Measurements from ENCODE around the gene VEGFA. TPM values are rescaled to one million over a fixed set of nuclear protein-coding genes. Genes with fewer than 3 reads are reported as not detected.
A peak's percentile ranks its signal among the peaks of the same experiment; 100 is the strongest.

The VEGFA gene
- total and polyA plus RNA-seq, 5 experiments from 2014 or later = 4.5 to 5.6 TPM; not detected in 3

DNA sequence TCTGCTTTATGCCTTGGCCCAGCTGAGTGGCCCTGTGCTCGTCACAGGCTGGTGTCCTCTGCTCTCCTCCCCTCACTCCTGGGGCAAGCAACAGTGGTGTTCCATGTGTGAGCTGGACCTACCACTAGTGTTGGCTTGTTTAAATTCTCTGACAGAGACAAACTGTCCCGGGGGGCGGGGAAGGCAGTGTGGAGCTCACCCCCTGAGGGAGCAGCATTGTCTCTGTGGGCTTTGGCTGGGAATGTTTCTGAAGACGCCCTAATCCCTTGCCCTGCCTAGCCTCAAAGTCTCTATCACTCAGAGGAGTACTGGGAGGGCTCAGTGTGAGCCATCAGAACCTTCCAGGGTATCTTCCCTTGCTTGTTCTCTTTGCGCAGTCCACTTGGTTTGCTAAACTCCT, 5.2 kb upstream of the VEGFA start:
- H3K9me3 Mint-ChIP-seq = no peaks in the 10 kb centered on the region
- POLR2A ChIA-PET = no interaction called here
- peaks cover 0 to 7% (median 0%) of the 10 kb centered on the region in 5 donors for H3K27me3 Mint-ChIP-seq
- ATAC-seq = no peak
- H3K36me3 Mint-ChIP-seq = no peaks in the 10 kb centered on the region
- no peak for DNase-seq
- H3K4me3 Mint-ChIP-seq = no peak overlapping the region
- no peak overlapping the region for H3K27ac Mint-ChIP-seq
- peaks cover 0 to 7% (median 5%) of the 10 kb centered on the region in 4 donors for H3K4me1 Mint-ChIP-seq

DNA sequence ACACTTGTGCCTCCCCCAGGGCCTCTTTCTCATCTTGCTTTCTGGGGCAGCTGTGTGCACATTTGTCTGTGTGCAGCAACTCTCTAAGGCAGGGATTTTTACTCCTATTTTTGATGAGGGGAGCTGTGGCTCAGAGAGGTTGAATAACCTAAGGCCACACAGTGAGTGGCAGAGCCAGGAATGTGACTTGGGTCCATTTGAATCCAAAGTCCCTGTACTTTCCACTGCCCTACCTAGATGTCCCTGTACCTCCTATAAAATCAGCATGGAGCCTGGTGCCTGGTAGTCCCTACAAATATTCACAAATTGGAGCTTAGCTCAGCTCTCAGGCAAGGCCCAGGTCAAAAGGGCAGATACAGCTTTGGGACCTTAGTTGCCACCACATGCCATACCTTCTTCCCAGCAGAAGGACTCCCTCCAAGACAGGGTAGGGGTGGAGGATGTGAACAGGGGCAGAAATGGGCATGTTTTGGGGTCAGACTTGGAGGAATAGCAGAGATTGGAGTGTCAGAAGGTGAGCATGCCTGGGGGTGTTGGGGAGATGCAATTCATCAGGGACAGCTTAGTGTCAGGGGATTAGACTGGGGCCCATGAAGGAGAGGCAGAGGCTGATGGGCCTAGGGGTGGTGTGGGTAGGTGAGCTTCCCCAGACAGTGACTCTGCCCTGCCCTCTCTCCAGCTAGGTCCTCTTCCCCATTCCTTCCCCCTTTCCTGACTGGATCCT, 4.1 kb upstream of the VEGFA start:
- ATAC-seq (no peak), DNase-seq (no peak)
- Mint-ChIP-seq H3K9me3 (no peaks in the 10 kb centered on the region), H3K27ac (peak overlapping the region in 1 of 10 donors; percentile 57), H3K4me3 (no peak overlapping the region), H3K4me1 (peaks cover 2 to 14% (median 7%) of the 10 kb centered on the region in 4 donors), H3K36me3 (no peaks in the 10 kb centered on the region), H3K27me3 (peaks cover 0 to 7% (median 1%) of the 10 kb centered on the region in 5 donors)
- POLR2A ChIA-PET = interaction anchor here (1.1 kb wide), 1 partner anchor 314 kb away, joined by 4 read pairs; no protein-coding TSS in a partner anchor

DNA sequence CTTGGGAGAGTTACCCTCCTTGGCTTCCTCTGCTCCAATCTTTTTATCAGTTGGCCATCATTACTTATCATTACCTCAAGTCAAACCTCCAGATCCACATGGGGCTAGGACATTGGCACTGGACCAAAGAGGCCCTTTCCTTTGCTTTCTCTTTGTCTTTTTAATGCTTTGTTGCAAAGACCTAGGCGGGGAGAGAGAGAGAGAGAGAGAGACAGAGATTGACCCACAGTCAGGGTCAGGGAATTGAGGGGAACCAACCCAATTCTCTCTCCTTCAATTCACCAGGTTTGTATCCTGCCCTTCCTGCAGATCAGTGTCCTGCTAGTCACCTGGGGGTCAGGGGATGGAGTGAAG, 3.5 kb upstream of the VEGFA start:
- no peak for ATAC-seq
- no peaks in the 10 kb centered on the region for H3K36me3 Mint-ChIP-seq
- H3K4me1 Mint-ChIP-seq = peaks cover 2 to 14% (median 7%) of the 10 kb centered on the region in 4 donors
- peaks cover 0 to 7% (median 1%) of the 10 kb centered on the region in 5 donors for H3K27me3 Mint-ChIP-seq
- no peak for DNase-seq
- POLR2A ChIA-PET = no interaction called here
- H3K27ac Mint-ChIP-seq = no peak overlapping the region
- H3K4me3 Mint-ChIP-seq = no peak overlapping the region
- H3K9me3 Mint-ChIP-seq = no peaks in the 10 kb centered on the region

DNA sequence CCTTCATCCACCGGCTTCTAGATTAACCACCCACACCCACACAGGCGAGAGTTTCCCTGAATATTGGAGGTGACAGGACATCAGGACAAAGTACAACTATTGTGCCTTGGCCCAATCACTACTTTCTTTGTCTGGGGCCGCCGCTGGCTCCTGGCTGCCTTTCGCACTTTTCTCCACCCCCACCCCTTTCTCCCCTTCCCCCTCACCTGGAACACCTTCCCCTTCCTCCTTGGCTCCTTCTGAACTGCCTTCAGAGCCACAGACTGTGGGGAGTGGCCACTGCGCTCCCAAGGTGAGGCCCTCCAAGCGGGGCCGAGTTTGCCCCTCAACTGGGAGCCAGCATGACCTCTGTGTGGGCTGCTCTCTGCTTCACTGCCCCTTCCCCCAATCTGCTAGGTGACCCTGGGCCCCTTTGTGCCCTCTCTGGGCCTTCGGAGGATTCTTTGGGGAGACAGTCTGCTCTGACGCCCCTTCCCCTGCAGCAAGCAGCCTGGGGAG, 3.0 kb upstream of the VEGFA start:
- DNase-seq (no peak), ATAC-seq (no peak)
- Mint-ChIP-seq H3K36me3 (no peaks in the 10 kb centered on the region), H3K27me3 (peaks cover under 1 to 9% (median 1%) of the 10 kb centered on the region in 5 donors), H3K4me3 (peak overlapping the region in 1 of 10 donors; percentile 45), H3K27ac (no peak overlapping the region), H3K4me1 (peaks cover 3 to 16% (median 8%) of the 10 kb centered on the region in 4 donors), H3K9me3 (no peaks in the 10 kb centered on the region)
- POLR2A ChIA-PET = interaction anchor here (1.3 kb wide), 1 partner anchor 99 kb away, joined by 4 read pairs; no protein-coding TSS in a partner anchor

DNA sequence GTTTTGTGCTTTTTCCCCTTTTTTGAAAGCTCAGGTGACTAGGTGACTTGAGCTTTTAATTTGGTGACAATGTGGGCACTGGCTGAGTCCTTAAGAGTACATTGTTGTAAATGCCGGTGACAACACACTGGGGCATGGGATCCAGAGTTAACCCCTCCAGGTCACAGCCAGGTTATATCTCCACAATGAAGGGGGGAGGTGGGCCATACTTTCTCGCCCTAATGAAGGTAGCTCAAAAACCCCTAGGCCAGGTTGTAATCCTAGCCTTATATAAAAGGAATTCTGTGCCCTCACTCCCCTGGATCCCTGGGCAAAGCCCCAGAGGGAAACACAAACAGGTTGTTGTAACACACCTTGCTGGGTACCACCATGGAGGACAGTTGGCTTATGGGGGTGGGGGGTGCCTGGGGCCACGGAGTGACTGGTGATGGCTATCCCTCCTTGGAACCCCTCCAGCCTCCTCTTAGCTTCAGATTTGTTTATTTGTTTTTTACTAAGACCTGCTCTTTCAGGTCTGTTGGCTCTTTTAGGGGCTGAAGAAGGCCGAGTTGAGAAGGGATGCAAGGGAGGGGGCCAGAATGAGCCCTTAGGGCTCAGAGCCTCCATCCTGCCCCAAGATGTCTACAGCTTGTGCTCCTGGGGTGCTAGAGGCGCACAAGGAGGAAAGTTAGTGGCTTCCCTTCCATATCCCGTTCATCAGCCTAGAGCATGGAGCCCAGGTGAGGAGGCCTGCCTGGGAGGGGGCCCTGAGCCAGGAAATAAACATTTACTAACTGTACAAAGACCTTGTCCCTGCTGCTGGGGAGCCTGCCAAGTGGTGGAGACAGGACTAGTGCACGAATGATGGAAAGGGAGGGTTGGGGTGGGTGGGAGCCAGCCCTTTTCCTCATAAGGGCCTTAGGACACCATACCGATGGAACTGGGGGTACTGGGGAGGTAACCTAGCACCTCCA, 2.2 kb upstream of the VEGFA start:
- H3K27ac Mint-ChIP-seq = no peak overlapping the region
- ATAC-seq (no peak), DNase-seq (no peak)
- no peaks in the 10 kb centered on the region for H3K9me3 Mint-ChIP-seq
- peaks cover 1 to 17% (median 7%) of the 10 kb centered on the region in 5 donors for H3K27me3 Mint-ChIP-seq
- peaks cover 6 to 20% (median 10%) of the 10 kb centered on the region in 4 donors for H3K4me1 Mint-ChIP-seq
- no peak overlapping the region for H3K4me3 Mint-ChIP-seq
- POLR2A ChIA-PET = interaction anchor here (1.2 to 2.9 kb wide), 4 partner anchors 43 to 312 kb away, joined by 3 to 21 read pairs (median 8); no protein-coding TSS in a partner anchor
- no peaks in the 10 kb centered on the region for H3K36me3 Mint-ChIP-seq

DNA sequence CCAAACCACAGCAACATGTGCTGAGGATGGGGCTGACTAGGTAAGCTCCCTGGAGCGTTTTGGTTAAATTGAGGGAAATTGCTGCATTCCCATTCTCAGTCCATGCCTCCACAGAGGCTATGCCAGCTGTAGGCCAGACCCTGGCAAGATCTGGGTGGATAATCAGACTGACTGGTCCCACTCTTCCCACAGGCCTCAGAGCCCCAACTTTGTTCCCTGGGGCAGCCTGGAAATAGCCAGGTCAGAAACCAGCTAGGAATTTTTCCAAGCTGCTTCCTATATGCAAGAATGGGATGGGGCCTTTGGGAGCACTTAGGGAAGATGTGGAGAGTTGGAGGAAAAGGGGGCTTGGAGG, 1.5 kb upstream of the VEGFA start:
- Mint-ChIP-seq H3K27me3 (peaks cover 7 to 24% (median 13%) of the 10 kb centered on the region in 5 donors), H3K4me3 (no peak overlapping the region), H3K36me3 (no peaks in the 10 kb centered on the region), H3K27ac (no peak overlapping the region), H3K4me1 (peaks cover 9 to 24% (median 14%) of the 10 kb centered on the region in 4 donors), H3K9me3 (no peaks in the 10 kb centered on the region)
- DNase-seq (no peak), ATAC-seq (no peak)
- POLR2A ChIA-PET = interaction anchor here (1.2 to 2.9 kb wide), 4 partner anchors 44 to 311 kb away, joined by 3 to 21 read pairs (median 8); no protein-coding TSS in a partner anchor

DNA sequence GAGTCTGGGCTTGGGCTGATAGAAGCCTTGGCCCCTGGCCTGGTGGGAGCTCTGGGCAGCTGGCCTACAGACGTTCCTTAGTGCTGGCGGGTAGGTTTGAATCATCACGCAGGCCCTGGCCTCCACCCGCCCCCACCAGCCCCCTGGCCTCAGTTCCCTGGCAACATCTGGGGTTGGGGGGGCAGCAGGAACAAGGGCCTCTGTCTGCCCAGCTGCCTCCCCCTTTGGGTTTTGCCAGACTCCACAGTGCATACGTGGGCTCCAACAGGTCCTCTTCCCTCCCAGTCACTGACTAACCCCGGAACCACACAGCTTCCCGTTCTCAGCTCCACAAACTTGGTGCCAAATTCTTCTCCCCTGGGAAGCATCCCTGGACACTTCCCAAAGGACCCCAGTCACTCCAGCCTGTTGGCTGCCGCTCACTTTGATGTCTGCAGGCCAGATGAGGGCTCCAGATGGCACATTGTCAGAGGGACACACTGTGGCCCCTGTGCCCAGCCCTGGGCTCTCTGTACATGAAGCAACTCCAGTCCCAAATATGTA, 957 bp upstream of the VEGFA start:
- no peaks in the 10 kb centered on the region for H3K36me3 Mint-ChIP-seq
- ATAC-seq (no peak), DNase-seq (no peak)
- peaks cover 10 to 26% (median 15%) of the 10 kb centered on the region in 4 donors for H3K4me1 Mint-ChIP-seq
- peaks cover 9 to 30% (median 13%) of the 10 kb centered on the region in 5 donors for H3K27me3 Mint-ChIP-seq
- peak overlapping the region; percentile 80 to 97 (median 90) for H3K4me3 Mint-ChIP-seq
- H3K27ac Mint-ChIP-seq = peak overlapping the region in 4 of 10 donors; percentile 70 to 89 (median 76)
- POLR2A ChIA-PET = interaction anchor here (1.0 to 2.9 kb wide), 6 partner anchors 35 to 478 kb away, joined by 3 to 21 read pairs (median 8); partner anchors contain the start of gene HSP90AB1
- no peaks in the 10 kb centered on the region for H3K9me3 Mint-ChIP-seq

DNA sequence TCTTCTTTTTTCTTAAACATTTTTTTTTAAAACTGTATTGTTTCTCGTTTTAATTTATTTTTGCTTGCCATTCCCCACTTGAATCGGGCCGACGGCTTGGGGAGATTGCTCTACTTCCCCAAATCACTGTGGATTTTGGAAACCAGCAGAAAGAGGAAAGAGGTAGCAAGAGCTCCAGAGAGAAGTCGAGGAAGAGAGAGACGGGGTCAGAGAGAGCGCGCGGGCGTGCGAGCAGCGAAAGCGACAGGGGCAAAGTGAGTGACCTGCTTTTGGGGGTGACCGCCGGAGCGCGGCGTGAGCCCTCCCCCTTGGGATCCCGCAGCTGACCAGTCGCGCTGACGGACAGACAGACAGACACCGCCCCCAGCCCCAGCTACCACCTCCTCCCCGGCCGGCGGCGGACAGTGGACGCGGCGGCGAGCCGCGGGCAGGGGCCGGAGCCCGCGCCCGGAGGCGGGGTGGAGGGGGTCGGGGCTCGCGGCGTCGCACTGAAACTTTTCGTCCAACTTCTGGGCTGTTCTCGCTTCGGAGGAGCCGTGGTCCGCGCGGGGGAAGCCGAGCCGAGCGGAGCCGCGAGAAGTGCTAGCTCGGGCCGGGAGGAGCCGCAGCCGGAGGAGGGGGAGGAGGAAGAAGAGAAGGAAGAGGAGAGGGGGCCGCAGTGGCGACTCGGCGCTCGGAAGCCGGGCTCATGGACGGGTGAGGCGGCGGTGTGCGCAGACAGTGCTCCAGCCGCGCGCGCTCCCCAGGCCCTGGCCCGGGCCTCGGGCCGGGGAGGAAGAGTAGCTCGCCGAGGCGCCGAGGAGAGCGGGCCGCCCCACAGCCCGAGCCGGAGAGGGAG, 580 bp downstream of the VEGFA start:
- Mint-ChIP-seq H3K36me3 (no peaks in the 10 kb centered on the region), H3K27ac (peak overlapping the region in 5 of 10 donors; percentile 56 to 86 (median 78)), H3K27me3 (peaks cover 10 to 32% (median 15%) of the 10 kb centered on the region in 5 donors), H3K9me3 (no peaks in the 10 kb centered on the region), H3K4me1 (peaks cover 13 to 33% (median 24%) of the 10 kb centered on the region in 4 donors), H3K4me3 (peak overlapping the region; percentile 81 to 97 (median 90))
- ATAC-seq (peak in 1 of 2 donors; percentile 8), DNase-seq (peak in 2 of 10 donors; percentile 17 to 18)
- POLR2A ChIA-PET = interaction anchor here (1.0 to 2.9 kb wide), 5 partner anchors 18 to 309 kb away, joined by 3 to 21 read pairs (median 12); no protein-coding TSS in a partner anchor

DNA sequence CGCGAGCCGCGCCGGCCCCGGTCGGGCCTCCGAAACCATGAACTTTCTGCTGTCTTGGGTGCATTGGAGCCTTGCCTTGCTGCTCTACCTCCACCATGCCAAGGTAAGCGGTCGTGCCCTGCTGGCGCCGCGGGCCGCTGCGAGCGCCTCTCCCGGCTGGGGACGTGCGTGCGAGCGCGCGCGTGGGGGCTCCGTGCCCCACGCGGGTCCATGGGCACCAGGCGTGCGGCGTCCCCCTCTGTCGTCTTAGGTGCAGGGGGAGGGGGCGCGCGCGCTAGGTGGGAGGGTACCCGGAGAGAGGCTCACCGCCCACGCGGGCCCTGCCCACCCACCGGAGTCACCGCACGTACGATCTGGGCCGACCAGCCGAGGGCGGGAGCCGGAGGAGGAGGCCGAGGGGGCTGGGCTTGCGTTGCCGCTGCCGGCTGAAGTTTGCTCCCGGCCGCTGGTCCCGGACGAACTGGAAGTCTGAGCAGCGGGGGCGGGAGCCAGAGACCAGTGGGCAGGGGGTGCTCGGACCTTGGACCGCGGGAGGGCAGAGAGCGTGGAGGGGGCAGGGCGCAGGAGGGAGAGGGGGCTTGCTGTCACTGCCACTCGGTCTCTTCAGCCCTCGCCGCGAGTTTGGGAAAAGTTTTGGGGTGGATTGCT, 1.3 kb downstream of the VEGFA start:
- Mint-ChIP-seq H3K36me3 (no peaks in the 10 kb centered on the region), H3K9me3 (no peaks in the 10 kb centered on the region), H3K4me3 (peak overlapping the region in 8 of 10 donors; percentile 30 to 81 (median 58)), H3K27me3 (peaks cover 10 to 32% (median 15%) of the 10 kb centered on the region in 5 donors), H3K27ac (no peak overlapping the region), H3K4me1 (peaks cover 13 to 35% (median 24%) of the 10 kb centered on the region in 4 donors)
- POLR2A ChIA-PET = interaction anchor here (1.0 to 2.5 kb wide), 3 partner anchors 18 to 142 kb away, joined by 3 to 13 read pairs (median 3); no protein-coding TSS in a partner anchor
- DNase-seq = peak in 9 of 10 donors; percentile 29 to 74 (median 46)
- ATAC-seq = peak; percentile 45 to 50

DNA sequence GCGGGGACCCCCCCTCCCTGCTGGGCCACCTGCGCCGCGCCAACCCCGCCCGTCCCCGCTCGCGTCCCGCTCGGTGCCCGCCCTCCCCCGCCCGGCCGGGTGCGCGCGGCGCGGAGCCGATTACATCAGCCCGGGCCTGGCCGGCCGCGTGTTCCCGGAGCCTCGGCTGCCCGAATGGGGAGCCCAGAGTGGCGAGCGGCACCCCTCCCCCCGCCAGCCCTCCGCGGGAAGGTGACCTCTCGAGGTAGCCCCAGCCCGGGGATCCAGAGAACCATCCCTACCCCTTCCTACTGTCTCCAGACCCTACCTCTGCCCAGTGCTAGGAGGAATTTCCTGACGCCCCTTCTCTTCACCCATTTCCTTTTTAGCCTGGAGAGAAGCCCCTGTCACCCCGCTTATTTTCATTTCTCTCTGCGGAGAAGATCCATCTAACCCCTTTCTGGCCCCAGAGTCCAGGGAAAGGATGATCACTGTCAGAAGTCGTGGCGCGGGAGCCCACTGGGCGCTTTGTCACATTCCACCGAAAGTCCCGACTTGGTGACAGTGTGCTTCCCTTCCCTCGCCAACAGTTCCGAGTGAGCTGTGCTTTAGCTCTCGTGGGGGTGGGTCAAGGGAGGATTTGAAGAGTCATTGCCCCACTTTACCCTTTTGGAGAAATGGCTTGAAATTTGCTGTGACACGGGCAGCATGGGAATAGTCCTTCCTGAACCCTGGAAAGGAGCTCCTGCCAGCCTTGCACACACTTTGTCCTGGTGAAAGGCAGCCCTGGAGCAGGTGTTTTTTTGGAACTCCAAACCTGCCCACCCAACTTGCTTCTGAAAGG, 2.1 kb downstream of the VEGFA start:
- POLR2A ChIA-PET = no interaction called here
- H3K36me3 Mint-ChIP-seq = no peaks in the 10 kb centered on the region
- DNase-seq (peak in 5 of 10 donors; percentile 18 to 30 (median 21)), ATAC-seq (no peak)
- peak overlapping the region; percentile 68 to 90 (median 80) for H3K4me3 Mint-ChIP-seq
- no peaks in the 10 kb centered on the region for H3K9me3 Mint-ChIP-seq
- H3K27me3 Mint-ChIP-seq = peaks cover 10 to 32% (median 15%) of the 10 kb centered on the region in 5 donors
- H3K4me1 Mint-ChIP-seq = peaks cover 13 to 39% (median 24%) of the 10 kb centered on the region in 4 donors
- H3K27ac Mint-ChIP-seq = peak overlapping the region in 2 of 10 donors; percentile 29 to 35

Measured in naive thymus-derived CD8-positive, alpha-beta T cell (primary cell).